Testis (tissue), 5 donors: ENCODE data around the gene EVC2. TPM values are rescaled to one million over a fixed set of nuclear protein-coding genes. Genes with fewer than 3 reads are reported as not detected.

ENCODE experiments used
- DNase-seq: peaks from one replicate; pipeline ENCODE4 v3.0.0-alpha.2; 2019
- H3K27ac ChIP-seq, 2 donors: fragments of 200-600 bp; sonication (generic); one replicate each; pipeline ENCODE4 v1.5.1; 2019
- H3K27me3 ChIP-seq: fragments of 200-600 bp; sonication (generic); one replicate; pipeline ENCODE4 v1.5.1; 2019
- H3K36me3 ChIP-seq: fragments of 200-600 bp; sonication (generic); one replicate; pipeline ENCODE4 v1.5.1; 2017; ENCODE audit warnings: low read depth; ENCODE audit errors: missing control alignments
- H3K4me1 ChIP-seq: fragments of 200-600 bp; sonication (generic); one replicate; pipeline ENCODE4 v1.5.1; 2019
- H3K4me3 ChIP-seq, 2 donors: fragments of 200-600 bp; sonication (generic); one replicate each; pipeline ENCODE4 v1.5.1; 2017 to 2019
- H3K9me3 ChIP-seq: fragments of 200-600 bp; sonication (generic); one replicate; pipeline ENCODE4 v1.5.1; 2017
- POLR2A ChIP-seq: fragments of 450-650 bp; IDR thresholded peaks from one replicate; pipeline ENCODE4 v1.6.1; 2017; ENCODE audit warnings: antibody characterized with exemption, mild to moderate bottlenecking, moderate library complexity
- WGBS, 2 donors: methylation state at CpG; one replicate each; pipeline ENCODE4 v1.1.5; 2018; 5-methylcytosine and 5-hydroxymethylcytosine counted together
- intact Hi-C: fragments of 100-400 bp; cut with DNase I; formaldehyde crosslinking; loops from one replicate; pipeline ENCODE4 v1.15.1; 2023; ENCODE audit warnings: low total_unique reads
- long read RNA-seq, 2 donors: transcript quantifications; one replicate each; lab custom pipeline, GENCODE V29; 2026
- polyA plus RNA-seq: library from polyadenylated mRNA; stranded (reverse); fragments of 350-450 nt; fragmentation: Illumina TruSeq; extraction: RNeasy Lipid Tissue Mini Kit (QIAGEN cat#74804); gene quantifications from one replicate; pipeline ENCODE4 v1.2.3, GENCODE V29; 2014; ENCODE audit warnings: low read depth, low replicate concordance; ENCODE audit not compliant: insufficient read depth
- total RNA-seq, 2 donors: library from RNA; depleted of rRNA; stranded (reverse); fragments of >200 nt; gene quantifications; one replicate each; pipeline ENCODE4 v1.2.3, GENCODE V29; 2016
- TF ChIP-seq, protein P1 (sequence below), 3 experiments: fragments of 450-650 bp in 2 of 3; fragments of 200-600 bp in 1 of 3; sonication (generic) in 1 of 3; IDR thresholded peaks; one replicate each; pipeline ENCODE4 v1.5.1; 2016 to 2019; ENCODE audit warnings: antibody characterized with exemption in 3 of 3, mild to moderate bottlenecking in 2 of 3, moderate library complexity in 1 of 3

The EVC2 gene, protein sequence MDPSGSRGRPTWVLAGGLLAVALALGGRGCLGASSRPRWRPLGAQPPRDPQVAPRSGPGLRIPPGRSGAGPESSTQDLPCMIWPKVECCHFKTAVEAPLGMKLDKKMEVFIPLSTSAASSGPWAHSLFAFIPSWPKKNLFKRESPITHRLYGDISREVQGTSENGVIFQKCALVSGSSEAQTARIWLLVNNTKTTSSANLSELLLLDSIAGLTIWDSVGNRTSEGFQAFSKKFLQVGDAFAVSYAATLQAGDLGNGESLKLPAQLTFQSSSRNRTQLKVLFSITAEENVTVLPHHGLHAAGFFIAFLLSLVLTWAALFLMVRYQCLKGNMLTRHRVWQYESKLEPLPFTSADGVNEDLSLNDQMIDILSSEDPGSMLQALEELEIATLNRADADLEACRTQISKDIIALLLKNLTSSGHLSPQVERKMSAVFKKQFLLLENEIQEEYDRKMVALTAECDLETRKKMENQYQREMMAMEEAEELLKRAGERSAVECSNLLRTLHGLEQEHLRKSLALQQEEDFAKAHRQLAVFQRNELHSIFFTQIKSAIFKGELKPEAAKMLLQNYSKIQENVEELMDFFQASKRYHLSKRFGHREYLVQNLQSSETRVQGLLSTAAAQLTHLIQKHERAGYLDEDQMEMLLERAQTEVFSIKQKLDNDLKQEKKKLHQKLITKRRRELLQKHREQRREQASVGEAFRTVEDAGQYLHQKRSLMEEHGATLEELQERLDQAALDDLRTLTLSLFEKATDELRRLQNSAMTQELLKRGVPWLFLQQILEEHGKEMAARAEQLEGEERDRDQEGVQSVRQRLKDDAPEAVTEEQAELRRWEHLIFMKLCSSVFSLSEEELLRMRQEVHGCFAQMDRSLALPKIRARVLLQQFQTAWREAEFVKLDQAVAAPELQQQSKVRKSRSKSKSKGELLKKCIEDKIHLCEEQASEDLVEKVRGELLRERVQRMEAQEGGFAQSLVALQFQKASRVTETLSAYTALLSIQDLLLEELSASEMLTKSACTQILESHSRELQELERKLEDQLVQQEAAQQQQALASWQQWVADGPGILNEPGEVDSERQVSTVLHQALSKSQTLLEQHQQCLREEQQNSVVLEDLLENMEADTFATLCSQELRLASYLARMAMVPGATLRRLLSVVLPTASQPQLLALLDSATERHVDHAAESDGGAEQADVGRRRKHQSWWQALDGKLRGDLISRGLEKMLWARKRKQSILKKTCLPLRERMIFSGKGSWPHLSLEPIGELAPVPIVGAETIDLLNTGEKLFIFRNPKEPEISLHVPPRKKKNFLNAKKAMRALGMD
- total RNA-seq (10 to 100 TPM in 1 of 2 donors, 1 to 10 TPM in 1; 10.0 to 10.2 TPM), polyA plus RNA-seq (2.9 TPM)
- long read RNA-seq, donor 1, result 0 reads
- long read RNA-seq, donor 2, result 0 reads

DNA sequence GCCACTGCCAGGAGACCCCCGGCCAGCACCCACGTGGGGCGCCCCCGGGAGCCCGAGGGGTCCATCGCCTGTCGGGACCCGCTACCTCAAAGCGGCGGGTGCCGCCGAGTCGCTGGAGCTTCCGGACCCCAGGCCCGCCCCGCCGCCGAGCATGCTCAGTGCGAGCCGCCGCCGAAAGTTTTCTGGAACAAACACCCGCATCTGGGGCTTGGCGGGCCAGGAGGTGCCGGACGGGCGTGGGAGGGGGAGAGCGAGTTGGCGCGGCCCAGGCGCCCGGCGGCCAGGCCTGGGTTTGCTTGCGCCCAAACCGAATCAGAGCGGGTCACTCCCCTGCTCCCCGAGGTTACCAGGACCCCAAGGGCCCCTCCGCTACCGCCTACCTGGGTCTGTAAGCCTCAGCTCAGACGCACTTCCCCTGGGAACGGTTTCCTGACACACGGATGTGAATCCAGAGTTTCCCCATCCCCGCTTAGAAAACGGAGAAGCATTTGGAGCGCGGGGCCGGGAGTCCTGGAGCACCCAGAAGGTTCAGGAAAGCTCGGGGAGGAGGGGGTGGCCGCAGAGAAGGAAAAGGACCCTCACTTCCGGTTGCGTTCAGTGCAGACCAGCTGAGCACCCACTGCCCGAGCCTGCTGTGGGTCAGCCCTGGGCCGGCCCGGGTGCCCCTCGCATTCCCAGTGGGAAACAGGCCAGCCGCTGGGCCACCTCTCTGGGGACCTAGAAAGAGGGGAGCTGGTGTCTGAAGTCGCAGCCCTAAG lies at the start of gene EVC2:
TSS of gene EVC2 (minus strand) at position 111 of the 758 bp plus-strand sequence. CDS start at position 65, 46 bp downstream.
- H3K27ac ChIP-seq, result peak within 1 kb of the TSS; percentile 79 to 87
- no peaks in the 10 kb centered on the region for H3K36me3 ChIP-seq
- H3K27me3 ChIP-seq, result no peaks in the 10 kb centered on the region
- H3K4me3 ChIP-seq, result peak within 1 kb of the TSS; percentile 73 to 79
- whole genome bisulfite sequencing, 2 donors, result 5 to 8% methylated on average over 14 to 57 of the region's 57 CpGs
- peak; percentile 74 for DNase-seq
- intact Hi-C loops, result no loop called here
- H3K4me1 ChIP-seq, result peaks cover 28% of the 10 kb centered on the region
- TF ChIP-seq, protein P1, sequence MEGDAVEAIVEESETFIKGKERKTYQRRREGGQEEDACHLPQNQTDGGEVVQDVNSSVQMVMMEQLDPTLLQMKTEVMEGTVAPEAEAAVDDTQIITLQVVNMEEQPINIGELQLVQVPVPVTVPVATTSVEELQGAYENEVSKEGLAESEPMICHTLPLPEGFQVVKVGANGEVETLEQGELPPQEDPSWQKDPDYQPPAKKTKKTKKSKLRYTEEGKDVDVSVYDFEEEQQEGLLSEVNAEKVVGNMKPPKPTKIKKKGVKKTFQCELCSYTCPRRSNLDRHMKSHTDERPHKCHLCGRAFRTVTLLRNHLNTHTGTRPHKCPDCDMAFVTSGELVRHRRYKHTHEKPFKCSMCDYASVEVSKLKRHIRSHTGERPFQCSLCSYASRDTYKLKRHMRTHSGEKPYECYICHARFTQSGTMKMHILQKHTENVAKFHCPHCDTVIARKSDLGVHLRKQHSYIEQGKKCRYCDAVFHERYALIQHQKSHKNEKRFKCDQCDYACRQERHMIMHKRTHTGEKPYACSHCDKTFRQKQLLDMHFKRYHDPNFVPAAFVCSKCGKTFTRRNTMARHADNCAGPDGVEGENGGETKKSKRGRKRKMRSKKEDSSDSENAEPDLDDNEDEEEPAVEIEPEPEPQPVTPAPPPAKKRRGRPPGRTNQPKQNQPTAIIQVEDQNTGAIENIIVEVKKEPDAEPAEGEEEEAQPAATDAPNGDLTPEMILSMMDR (IDR thresholded peaks at IDR 0.05), result no peak
- TF ChIP-seq POLR2A, result no peak
- no peaks in the 10 kb centered on the region for H3K9me3 ChIP-seq

DNA sequence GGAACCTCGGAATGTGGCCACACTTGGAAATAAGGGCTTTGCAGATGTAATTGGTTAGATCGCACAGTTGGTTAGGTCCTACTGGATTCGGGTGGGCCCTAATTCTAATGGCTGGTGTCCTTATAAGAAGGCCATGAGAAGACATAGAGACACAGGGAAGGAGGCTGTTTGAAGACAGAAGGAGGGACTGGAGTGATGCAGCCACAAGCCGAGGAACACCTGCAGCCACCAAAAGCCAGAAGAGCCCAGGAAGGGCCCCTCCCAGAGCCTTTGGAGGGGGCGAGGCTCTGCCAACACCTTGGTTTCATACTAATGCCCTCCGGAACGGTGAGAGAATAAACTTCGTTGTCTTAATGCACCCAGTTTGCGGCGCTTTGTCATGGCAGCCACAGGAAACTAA lies 49.6 kb upstream of the EVC2 start:
- DNase-seq, result no peak
- WGBS, 2 donors, result 93 to 95% methylated on average over 10 of the region's 10 CpGs
- Histone ChIP-seq H3K27ac (no peak overlapping the region), H3K36me3 (no peaks in the 10 kb centered on the region), H3K27me3 (no peaks in the 10 kb centered on the region), H3K4me1 (no peaks in the 10 kb centered on the region), H3K4me3 (no peak overlapping the region), H3K9me3 (no peaks in the 10 kb centered on the region)
- TF ChIP-seq, protein P1 (IDR thresholded peaks at IDR 0.05), result no peak
- TF ChIP-seq POLR2A, result no peak
- intact Hi-C loops, result no loop called here

DNA sequence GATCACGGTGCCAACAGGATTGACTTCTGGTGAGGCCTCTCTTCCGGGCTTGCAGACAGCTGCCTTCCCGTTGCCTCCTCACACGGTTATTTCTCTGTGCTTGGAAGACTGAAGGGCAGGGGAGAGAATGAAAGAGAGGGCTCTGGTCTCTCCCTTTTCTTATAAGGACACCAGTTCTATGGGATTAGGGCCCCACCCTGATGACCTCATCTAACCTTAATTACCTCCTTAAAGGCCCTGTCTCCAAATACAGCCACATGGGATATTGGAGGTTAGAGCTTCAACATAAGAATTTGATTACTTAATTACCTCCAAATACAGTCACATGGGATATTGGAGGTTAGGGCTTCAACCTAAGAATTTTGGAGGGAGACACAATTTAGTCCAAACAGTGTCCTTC lies 49.2 kb upstream of the EVC2 start:
- H3K27ac ChIP-seq, result no peak overlapping the region
- intact Hi-C loops, result no loop called here
- TF ChIP-seq, protein P1 (IDR thresholded peaks at IDR 0.05), result no peak
- no peak for TF ChIP-seq POLR2A
- no peaks in the 10 kb centered on the region for H3K4me1 ChIP-seq
- no peak for DNase-seq
- H3K4me3 ChIP-seq, result no peak overlapping the region
- no peaks in the 10 kb centered on the region for H3K36me3 ChIP-seq
- WGBS, 2 donors, result 97% methylated on average over 4 of the region's 4 CpGs
- no peaks in the 10 kb centered on the region for H3K27me3 ChIP-seq
- H3K9me3 ChIP-seq, result no peaks in the 10 kb centered on the region

DNA sequence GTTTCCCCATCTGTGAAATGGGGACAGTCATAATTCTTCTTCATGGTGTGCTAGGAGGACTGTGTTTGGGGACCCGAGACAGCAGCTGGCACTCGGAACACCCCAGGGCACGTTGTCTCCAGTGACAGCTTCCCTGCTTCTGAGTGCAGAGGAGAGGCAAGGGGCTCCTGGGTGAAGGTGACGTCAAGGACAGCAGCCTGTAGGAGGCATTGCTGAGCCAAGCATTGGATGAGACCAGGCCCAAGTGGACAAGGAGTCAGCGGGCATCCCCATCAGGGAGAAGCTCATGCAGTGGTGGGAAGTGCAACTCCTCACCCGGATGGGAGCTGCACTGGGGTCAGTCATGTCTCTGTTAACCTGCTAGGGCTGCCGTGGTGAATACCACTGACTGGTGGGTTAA lies 48.7 kb upstream of the EVC2 start:
- Histone ChIP-seq H3K27ac (no peak overlapping the region), H3K36me3 (no peaks in the 10 kb centered on the region), H3K9me3 (no peaks in the 10 kb centered on the region), H3K4me3 (no peak overlapping the region), H3K27me3 (no peaks in the 10 kb centered on the region), H3K4me1 (no peaks in the 10 kb centered on the region)
- TF ChIP-seq POLR2A, result no peak
- TF ChIP-seq, protein P1 (IDR thresholded peaks at IDR 0.05), result no peak
- intact Hi-C loops, result no loop called here
- WGBS, 2 donors, result 94% methylated on average over 7 of the region's 7 CpGs
- DNase-seq, result no peak
